Measurements from ENCODE around the gene CAMTA1. TPM values are rescaled to one million over a fixed set of nuclear protein-coding genes. Genes with fewer than 3 reads are reported as not detected.

CAMTA1 gene
- total RNA-seq, 1 experiment from 2014 or later = 69.5 TPM

- TF ChIP-seq ZFX (IDR thresholded peaks at IDR 0.05) = no peak
- TF ChIP-seq EZH2phosphoT487 (IDR thresholded peaks at IDR 0.05; ENCODE audit: borderline replicate concordance) = no peak
- TF ChIP-seq CEBPB (IDR thresholded peaks at IDR 0.05; ENCODE audit: low read depth) = no peak
- TF ChIP-seq SIN3A (IDR thresholded peaks at IDR 0.05; ENCODE audit: low read depth) = no peak
- TF ChIP-seq, protein P1, sequence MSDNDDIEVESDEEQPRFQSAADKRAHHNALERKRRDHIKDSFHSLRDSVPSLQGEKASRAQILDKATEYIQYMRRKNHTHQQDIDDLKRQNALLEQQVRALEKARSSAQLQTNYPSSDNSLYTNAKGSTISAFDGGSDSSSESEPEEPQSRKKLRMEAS (IDR thresholded peaks at IDR 0.05) = no peak
- no peak for TF ChIP-seq ELF1 (IDR thresholded peaks at IDR 0.05; ENCODE audit: borderline replicate concordance, low read depth)
Measured at GRCh38 chr1:7568053-7568452, 782.8 kb downstream of the CAMTA1 start (continued).

- H3K27me3 ChIP-seq (ENCODE audit: insufficient read depth, low read length) = no peaks in the 10 kb centered on the region
- no peak overlapping the region for H3K4me3 ChIP-seq (replicated peaks in 1 of 2; ENCODE audit: low read depth in 1 of 2, low read length in 2 of 2)
- TF ChIP-seq CEBPB (IDR thresholded peaks at IDR 0.05; ENCODE audit: low read depth) = no peak
- no peak for TF ChIP-seq POLR2A (IDR thresholded peaks at IDR 0.05; ENCODE audit: borderline replicate concordance, extremely low read depth, insufficient read depth, insufficient read length)
- TF ChIP-seq ZFX (IDR thresholded peaks at IDR 0.05) = no peak
- TF ChIP-seq SIN3A (IDR thresholded peaks at IDR 0.05; ENCODE audit: low read depth) = no peak
- no peak for TF ChIP-seq EZH2 (IDR thresholded peaks at IDR 0.05)
- H3K4me2 ChIP-seq (ENCODE audit: low read length) = no peak overlapping the region
- ChIA-PET RAD21 (ENCODE audit: low non-redundant PET in 1 of 2, low total read pairs in 2 of 2, uncharacterized antibody in 2 of 2, unreplicated experiment in 2 of 2) (no interaction called here), CTCF (no interaction called here), POLR2A (no interaction called here)
- BruUV-seq (replicated peaks) = no TSS peak
- DNase-seq (ENCODE audit: low read depth, low spot score) = no peak
- H3K27ac ChIP-seq (ENCODE audit: low read depth, low read length) = no peak overlapping the region
- no peaks in the 10 kb centered on the region for H3K4me1 ChIP-seq (ENCODE audit: control insufficient read depth in 1 of 2, insufficient read depth in 2 of 2, low read length in 2 of 2)
- no peaks in the 10 kb centered on the region for H3K79me2 ChIP-seq (ENCODE audit: insufficient read depth, low read length)
- H2AFZ ChIP-seq (ENCODE audit: low read depth, low read length, poor library complexity, severe bottlenecking) = no peak overlapping the region
- intact Hi-C loops (cut with micrococcal nuclease) = no loop called here
- ATAC-seq = no peak
- H3K9ac ChIP-seq (ENCODE audit: low read length) = no peak overlapping the region
- no peaks in the 10 kb centered on the region; a peak in 1 of 4 replicates for H3K9me3 ChIP-seq (ENCODE audit: control insufficient read depth in 1 of 2, insufficient read depth in 1 of 2, low read depth in 1 of 2, low read length in 2 of 2)
- no peaks in the 10 kb centered on the region for H3K9me2 ChIP-seq (ENCODE audit: insufficient read depth)
- H4K20me1 ChIP-seq (ENCODE audit: insufficient read depth) = no peaks in the 10 kb centered on the region
- no peaks in the 10 kb centered on the region for H3K36me3 ChIP-seq (ENCODE audit: control insufficient read depth in 1 of 2, insufficient read depth in 2 of 2, low read length in 2 of 2)
Measured at GRCh38 chr1:7568901-7569524, 783.8 kb downstream of the CAMTA1 start.

- Histone ChIP-seq H4K20me1 (ENCODE audit: insufficient read depth) (no peaks in the 10 kb centered on the region), H3K4me3 (replicated peaks in 1 of 2; ENCODE audit: low read depth in 1 of 2, low read length in 2 of 2) (no peak overlapping the region), H3K9ac (ENCODE audit: low read length) (no peak overlapping the region), H3K4me1 (ENCODE audit: control insufficient read depth in 1 of 2, insufficient read depth in 2 of 2, low read length in 2 of 2) (no peaks in the 10 kb centered on the region), H3K9me2 (ENCODE audit: insufficient read depth) (no peaks in the 10 kb centered on the region), H3K9me3 (ENCODE audit: control insufficient read depth in 1 of 2, insufficient read depth in 1 of 2, low read depth in 1 of 2, low read length in 2 of 2) (no peaks in the 10 kb centered on the region; a peak in 1 of 4 replicates), H2AFZ (ENCODE audit: low read depth, low read length, poor library complexity, severe bottlenecking) (no peak overlapping the region), H3K4me2 (ENCODE audit: low read length) (no peak overlapping the region), H3K36me3 (ENCODE audit: control insufficient read depth in 1 of 2, insufficient read depth in 2 of 2, low read length in 2 of 2) (no peaks in the 10 kb centered on the region), H3K79me2 (ENCODE audit: insufficient read depth, low read length) (no peaks in the 10 kb centered on the region), H3K27ac (ENCODE audit: low read depth, low read length) (no peak overlapping the region), H3K27me3 (ENCODE audit: insufficient read depth, low read length) (no peaks in the 10 kb centered on the region)
- no peak for TF ChIP-seq ZNF274 (IDR thresholded peaks at IDR 0.05; ENCODE audit: low read depth, low read length)
- BruUV-seq (replicated peaks) = no TSS peak
- ChIA-PET POLR2A (no interaction called here), RAD21 (ENCODE audit: low non-redundant PET in 1 of 2, low total read pairs in 2 of 2, uncharacterized antibody in 2 of 2, unreplicated experiment in 2 of 2) (no interaction called here), CTCF (no interaction called here)
- DNase-seq (ENCODE audit: low read depth, low spot score) (no peak), ATAC-seq (no peak)
- intact Hi-C loops (cut with micrococcal nuclease) = no loop called here
Measured at GRCh38 chr1:7570311-7570710, 785.1 kb downstream of the CAMTA1 start.

All from HCT116 (cell line).